Cardiac muscle cell (in vitro differentiated cells and primary cell): ENCODE results near the gene PPY. TPM values are rescaled to one million over a fixed set of nuclear protein-coding genes. Genes with fewer than 3 reads are reported as not detected.
"Not testable (repeated sequence)": the region's sequence is repeated elsewhere in the genome, so short reads cannot be mapped to it uniquely, and the experiment has no call there.

ENCODE experiments used
- DNase-seq, 2 donors: peaks; one replicate each; pipeline versions ENCODE4 v3.0.0 to v3.0.0-alpha.2; 2010 to 2017; ENCODE audit warnings: low read depth in 1 of 2, low spot score in 1 of 2
- H3K27ac ChIP-seq: fragments of 200-600 bp; sonication (generic); 2 replicates; pipeline ENCODE4 v1.5.1; 2016
- H3K27me3 ChIP-seq: fragments of 200-600 bp; sonication (generic); 2 replicates; pipeline ENCODE4 v1.6.0; 2016; ENCODE audit warnings: control low read depth
- H3K36me3 ChIP-seq: fragments of 200-600 bp; sonication (generic); 2 replicates; pipeline ENCODE4 v1.5.1; 2016; ENCODE audit warnings: control low read depth
- H3K4me1 ChIP-seq: fragments of 200-600 bp; sonication (generic); 2 replicates; pipeline ENCODE4 v1.8.1; 2017; ENCODE audit warnings: low read depth, mild to moderate bottlenecking, mixed run types
- H3K4me3 ChIP-seq: fragments of 200-600 bp; sonication (generic); 2 replicates; pipeline ENCODE4 v1.5.1; 2016; ENCODE audit warnings: mild to moderate bottlenecking
- H3K9me3 ChIP-seq: fragments of 200-600 bp; sonication (generic); 2 replicates; pipeline ENCODE4 v1.5.1; 2017; ENCODE audit warnings: low read depth, mild to moderate bottlenecking, control low read depth
- CTCF ChIP-seq: IDR thresholded peaks from 2 replicates; pipeline ENCODE4 v1.5.1; 2012; ENCODE audit warnings: low read depth, mild to moderate bottlenecking, low read length
- polyA plus RNA-seq: library from polyadenylated mRNA; unstranded; fragments of >200 nt; fragmentation: Nextera tagmentation; extraction: Ambion mirVana; gene quantifications from 2 replicates; pipeline ENCODE4 v1.2.1, GENCODE V29; 2016
- total RNA-seq: library from RNA; depleted of rRNA; stranded (reverse); fragments of >200 nt; gene quantifications from 2 replicates; pipeline ENCODE4 v1.2.3, GENCODE V29; 2016

Gene PPY
- total and polyA plus RNA-seq, 2 experiments from 2014 or later, result not detected

GRCh38 chr17:43935204-43935925, 6.9 kb downstream of the PPY start:
- TF ChIP-seq CTCF, result no peak
- no peak overlapping the region for H3K4me3 ChIP-seq
- H3K4me1 ChIP-seq, result no peaks in the 10 kb centered on the region
- H3K27ac ChIP-seq, result no peak overlapping the region
- no peaks in the 10 kb centered on the region for H3K9me3 ChIP-seq
- no peaks in the 10 kb centered on the region for H3K36me3 ChIP-seq
- DNase-seq, result no peak
- H3K27me3 ChIP-seq, result peaks cover 6% of the 10 kb centered on the region

GRCh38 chr17:43932923-43933322, 9.4 kb downstream of the PPY start:
- Histone ChIP-seq H3K4me1 (no peaks in the 10 kb centered on the region), H3K36me3 (no peaks in the 10 kb centered on the region), H3K27ac (no peak overlapping the region), H3K4me3 (no peak overlapping the region), H3K27me3 (peaks cover 6% of the 10 kb centered on the region), H3K9me3 (no peaks in the 10 kb centered on the region)
- DNase-seq, result no peak
- no peak for TF ChIP-seq CTCF

- Histone ChIP-seq H3K4me1 (no peaks in the 10 kb centered on the region), H3K9me3 (no peaks in the 10 kb centered on the region), H3K27ac (no peak overlapping the region), H3K27me3 (peaks cover 12% of the 10 kb centered on the region), H3K4me3 (no peak overlapping the region), H3K36me3 (no peaks in the 10 kb centered on the region)
- no peak for TF ChIP-seq CTCF
- no peak for DNase-seq
Measured at GRCh38 chr17:43932357-43932756, 9.9 kb downstream of the PPY start.

GRCh38 chr17:43931062-43931571, 11.2 kb downstream of the PPY start:
- Histone ChIP-seq H3K27me3 (peaks cover 22% of the 10 kb centered on the region), H3K4me3 (no peak overlapping the region), H3K27ac (no peak overlapping the region), H3K4me1 (no peaks in the 10 kb centered on the region), H3K36me3 (no peaks in the 10 kb centered on the region), H3K9me3 (no peaks in the 10 kb centered on the region)
- no peak for DNase-seq
- TF ChIP-seq CTCF, result no peak

GRCh38 chr17:43928609-43929008, 13.7 kb downstream of the PPY start:
- H3K27me3 ChIP-seq, result peaks cover 22% of the 10 kb centered on the region
- TF ChIP-seq CTCF, result no peak
- no peaks in the 10 kb centered on the region for H3K9me3 ChIP-seq
- DNase-seq, result no peak
- no peak overlapping the region for H3K27ac ChIP-seq
- H3K4me3 ChIP-seq, result no peak overlapping the region
- H3K4me1 ChIP-seq, result no peaks in the 10 kb centered on the region
- H3K36me3 ChIP-seq, result no peaks in the 10 kb centered on the region

GRCh38 chr17:43927929-43928328, 14.3 kb downstream of the PPY start:
- H3K4me1 ChIP-seq, H3K4me3 ChIP-seq, DNase-seq, H3K36me3 ChIP-seq, H3K27ac ChIP-seq, H3K9me3 ChIP-seq: not testable (repeated sequence)
- H3K27me3 ChIP-seq, result peaks cover 22% of the 10 kb centered on the region
